IMR-90 (cell line): ENCODE results near the gene TUB. TPM values are rescaled to one million over a fixed set of nuclear protein-coding genes. Genes with fewer than 3 reads are reported as not detected.

Source experiments
- ATAC-seq: fragments of 200-7000 bp; cut with Tn5 transposase; 2 replicates; pipeline ENCODE4 v1.9.1; 2020; ENCODE audit warnings: low read depth, mild to moderate bottlenecking, moderate library complexity
- BruUV-seq: library from RNA; stranded (reverse); fragments of 400-500 nt; replicated peaks from 2 replicates; lab custom pipeline; 2021; lab: Mats Ljungman, UMichigan
- CTCF ChIA-PET: fragments of 300-600 bp; formaldehyde crosslinking; extraction: SDS; loops from one replicate; lab custom pipeline; 2021; ENCODE audit warnings: antibody characterized with exemption; lab: Yijun Ruan, JAX
- POLR2A ChIA-PET: fragments of 300-600 bp; sonication (Branson Sonifier 250); formaldehyde crosslinking; loops from one replicate; lab custom pipeline; 2022; ENCODE audit warnings: antibody characterized with exemption; ENCODE audit not compliant: unreplicated experiment; lab: Charles Lee
- DNase-seq: peaks from one replicate; pipeline ENCODE4 v3.0.0; 2013
- H2AFZ ChIP-seq: replicated peaks from 2 replicates; pipeline ENCODE3; 2013; ENCODE audit warnings: low read length, mild to moderate bottlenecking; ENCODE audit not compliant: poor library complexity
- H2AK5ac ChIP-seq: 2 replicates; pipeline ENCODE4 v1.6.1; 2013; ENCODE audit warnings: low read depth, low read length, inconsistent platforms
- H2AK9ac ChIP-seq: replicated peaks from 2 replicates; pipeline ENCODE3; 2013; ENCODE audit warnings: mild to moderate bottlenecking, low read depth, low read length, moderate library complexity; ENCODE audit not compliant: poor library complexity
- H2BK120ac ChIP-seq: 2 replicates; pipeline ENCODE4 v1.6.1; 2013; ENCODE audit warnings: low read depth, low read length, inconsistent platforms
- H2BK15ac ChIP-seq: 3 replicates; pipeline ENCODE4 v1.6.1; 2013; ENCODE audit warnings: low read depth, low read length, inconsistent platforms
- H2BK20ac ChIP-seq: 2 replicates; pipeline ENCODE4 v1.6.1; 2013; ENCODE audit warnings: low read depth, mild to moderate bottlenecking, inconsistent platforms, low read length, moderate library complexity
- H2BK5ac ChIP-seq: 2 replicates; pipeline ENCODE4 v1.6.1; 2013; ENCODE audit warnings: mild to moderate bottlenecking, low read depth, low read length, inconsistent platforms; ENCODE audit not compliant: poor library complexity, severe bottlenecking
- H3K14ac ChIP-seq: replicated peaks from 2 replicates; pipeline ENCODE4 v1.6.1; 2013; ENCODE audit warnings: low read depth, low read length, inconsistent platforms
- H3K18ac ChIP-seq: 2 replicates; pipeline ENCODE4 v1.6.1; 2013; ENCODE audit warnings: low read depth, low read length, control low read depth
- H3K23ac ChIP-seq: 2 replicates; pipeline ENCODE4 v1.6.1; 2013; ENCODE audit warnings: low read depth, low read length, inconsistent platforms
- H3K27ac ChIP-seq: 2 replicates; pipeline ENCODE4 v1.5.1; 2013; ENCODE audit warnings: mild to moderate bottlenecking, control low read depth, low read length; ENCODE audit not compliant: insufficient read depth
- H3K27me3 ChIP-seq: 2 replicates; pipeline ENCODE4 v1.6.1; 2013; ENCODE audit warnings: low read length; ENCODE audit not compliant: control insufficient read depth, insufficient read depth
- H3K36me3 ChIP-seq: 2 replicates; pipeline ENCODE4 v1.6.1; 2013; ENCODE audit warnings: low read length, mixed read lengths; ENCODE audit not compliant: control insufficient read depth, insufficient read depth
- H3K4ac ChIP-seq: 2 replicates; pipeline ENCODE4 v1.6.1; 2013; ENCODE audit warnings: low read depth, low read length, inconsistent platforms
- H3K4me1 ChIP-seq: 2 replicates; pipeline ENCODE4 v1.6.1; 2013; ENCODE audit warnings: low read length, mixed read lengths; ENCODE audit not compliant: control insufficient read depth, insufficient read depth
- H3K4me2 ChIP-seq: 2 replicates; pipeline ENCODE4 v1.6.1; 2013; ENCODE audit warnings: low read depth, mild to moderate bottlenecking, control low read depth, low read length, moderate library complexity
- H3K4me3 ChIP-seq: 2 replicates; pipeline ENCODE4 v1.5.1; 2013; ENCODE audit warnings: low read depth, mild to moderate bottlenecking, control low read depth, low read length, moderate library complexity; ENCODE audit not compliant: insufficient read depth
- H3K56ac ChIP-seq: 2 replicates; pipeline ENCODE4 v1.6.1; 2013; ENCODE audit warnings: low read length, inconsistent platforms; ENCODE audit not compliant: insufficient read depth; ENCODE audit errors: extremely low read depth
- H3K79me1 ChIP-seq, 2 experiments: 2 replicates each; pipeline ENCODE4 v1.6.1; 2013; ENCODE audit warnings: low read length in 2 of 2, inconsistent platforms in 1 of 2, low read depth in 1 of 2
- H3K9ac ChIP-seq: 2 replicates; pipeline ENCODE4 v1.6.1; 2013; ENCODE audit warnings: low read depth, low read length, control low read depth
- H3K9me1 ChIP-seq: 2 replicates; pipeline ENCODE4 v1.6.1; 2013; ENCODE audit warnings: low read length, inconsistent platforms; ENCODE audit not compliant: insufficient read depth
- H3K9me3 ChIP-seq: 2 replicates; pipeline ENCODE4 v1.6.1; 2013; ENCODE audit warnings: low read length; ENCODE audit not compliant: control insufficient read depth, insufficient read depth
- H4K20me1 ChIP-seq: 2 replicates; pipeline ENCODE4 v1.6.1; 2013; ENCODE audit warnings: low read length, inconsistent platforms; ENCODE audit not compliant: insufficient read depth
- H4K5ac ChIP-seq: 2 replicates; pipeline ENCODE4 v1.6.1; 2013; ENCODE audit warnings: mild to moderate bottlenecking, low read depth, low read length, control low read depth
- H4K8ac ChIP-seq, 2 experiments: 2 replicates each; pipeline ENCODE4 v1.6.1; 2013; ENCODE audit warnings: low read depth in 2 of 2, low read length in 2 of 2, control low read depth in 1 of 2, inconsistent platforms in 1 of 2
- H4K91ac ChIP-seq: 2 replicates; pipeline ENCODE4 v1.6.1; 2013; ENCODE audit warnings: low read depth, low read length, inconsistent platforms; ENCODE audit not compliant: insufficient read depth
- POLR2A ChIP-seq: IDR thresholded peaks from 2 replicates; pipeline ENCODE4 v1.6.1; 2012; ENCODE audit warnings: mild to moderate bottlenecking, low read depth, low read length
- RCOR1 ChIP-seq: IDR thresholded peaks from 2 replicates; pipeline ENCODE4 v1.6.1; 2012; ENCODE audit warnings: mild to moderate bottlenecking, low read length, improper control_type of control experiment; ENCODE audit not compliant: insufficient replicate concordance
- whole genome bisulfite sequencing, 2 experiments: methylation state at CpG; one replicate each; pipeline versions ENCODE4 v1.1.5 to v1.1.7; 2013; ENCODE audit warnings: missing lambda C conversion rate in 2 of 2; ENCODE audit not compliant: insufficient read length in 1 of 2; ENCODE audit errors: extremely low coverage in 2 of 2; 5-methylcytosine and 5-hydroxymethylcytosine counted together
- dilution Hi-C: fragments of 300-500 bp; cut with HindIII; formaldehyde crosslinking; loops from one replicate; pipeline ENCODE4 v1.14.3; 2018; ENCODE audit warnings: low sequenced_read_pairs; ENCODE audit not compliant: unreplicated experiment
- in situ Hi-C: fragments of 300-500 bp; cut with MboI; formaldehyde crosslinking; loops from 3 replicates; pipeline ENCODE4 v1.14.3; 2019; ENCODE audit warnings: low sequenced_read_pairs, inconsistent platforms, mixed read lengths
- intact Hi-C: fragments of 100-400 bp; cut with micrococcal nuclease; formaldehyde crosslinking; loops from 2 replicates; pipeline ENCODE4 v1.10.0; 2022
- polyA plus RNA-seq, 3 experiments: library from polyadenylated mRNA; depleted of rRNA; stranded (reverse); fragments of >200 nt; gene quantifications; 2 replicates each; pipeline ENCODE4 v1.2.3, GENCODE V29; 2012; ENCODE audit warnings: low replicate concordance in 1 of 3
- total RNA-seq: library from RNA; depleted of rRNA; stranded (reverse); fragments of >200 nt; gene quantifications from 2 replicates; pipeline ENCODE4 v1.2.3, GENCODE V29; 2012

The TUB gene
- total and polyA plus RNA-seq, 2 of the 4 experiments (the other 2 are of a cell fraction) = 11.8 to 12.9 TPM

- Histone ChIP-seq H3K56ac (no peak overlapping the region), H3K4me3 (no peak overlapping the region), H2BK5ac (peak overlapping the region; percentile 56), H3K9me3 (no peaks in the 10 kb centered on the region), H3K23ac (no peak overlapping the region), H4K91ac (no peak overlapping the region), H2AFZ (peak overlapping the region; percentile 46), H3K4me1 (peaks cover 9% of the 10 kb centered on the region), H3K4me2 (no peak overlapping the region), H3K18ac (no peak overlapping the region), H4K20me1 (no peaks in the 10 kb centered on the region), H3K9me1 (no peaks in the 10 kb centered on the region), H2BK120ac (no peak overlapping the region), H3K4ac (0 out of 2 replicates have a peak overlapping the region, but pooled peaks have one; percentile 41), H3K36me3 (peaks cover 31% of the 10 kb centered on the region), H3K9ac (0 out of 2 replicates have a peak overlapping the region, but pooled peaks have one; percentile 28), H3K79me1 (no peaks in the 10 kb centered on the region), H2AK9ac (peak overlapping the region; percentile 69), H2AK5ac (no peak overlapping the region), H2BK15ac (no peak overlapping the region), H2BK20ac (no peak overlapping the region), H3K27ac (0 out of 2 replicates have a peak overlapping the region, but pooled peaks have one; percentile 1), H4K5ac (no peak overlapping the region), H3K27me3 (no peaks in the 10 kb centered on the region), H4K8ac (peak overlapping the region in 1 of 2 experiments; percentile 42; a peak in 2 of 4 replicates), H3K14ac (peak overlapping the region; percentile 2; the same call in 1 of the 2 replicates)
- POLR2A ChIA-PET = no interaction called here
- in situ Hi-C loops = loop anchor here (5.0 to 25.0 kb wide), 4 partner anchors 64 to 411 kb away; no protein-coding TSS in a partner anchor
- intact Hi-C loops = loop anchor here (5.0 to 10.0 kb wide), 3 partner anchors 164 to 424 kb away; partner anchors contain the start of genes CYB5R2 and LMO1
- no TSS peak for BruUV-seq
- dilution Hi-C loops = no loop called here
- no peak for TF ChIP-seq POLR2A
- TF ChIP-seq RCOR1 = peak; percentile 35
- peak; percentile 80 for ATAC-seq
- DNase-seq = peak; percentile 77
- CTCF ChIA-PET = interaction anchor here (0.8 to 4.1 kb wide), 10 partner anchors 13 to 408 kb away, joined by 3 to 55 read pairs (median 6); partner anchors contain the start of gene EIF3F
- 20% methylated on average over 1 of the region's 4 CpGs; no CpG with 5 or more reads in 1 of the 2 experiments for WGBS, 2 experiments
Observed at GRCh38 chr11:8098361-8098760, 17.4 kb downstream of the TUB start.
